Nucleus accumbens (tissue), 56 donors: ENCODE measurements around the gene HTD2.
A peak's percentile ranks its signal among the peaks of the same experiment; 100 is the strongest.
"Not testable (repeated sequence)": the region's sequence is repeated elsewhere in the genome, so short reads cannot be mapped to it uniquely, and the experiment has no call there.

Experiments used
- DNase-seq, 56 donors: peaks; one replicate each; lab custom pipeline; 2025; lab: John Stamatoyannopoulos, UW

HTD2 gene

DNA sequence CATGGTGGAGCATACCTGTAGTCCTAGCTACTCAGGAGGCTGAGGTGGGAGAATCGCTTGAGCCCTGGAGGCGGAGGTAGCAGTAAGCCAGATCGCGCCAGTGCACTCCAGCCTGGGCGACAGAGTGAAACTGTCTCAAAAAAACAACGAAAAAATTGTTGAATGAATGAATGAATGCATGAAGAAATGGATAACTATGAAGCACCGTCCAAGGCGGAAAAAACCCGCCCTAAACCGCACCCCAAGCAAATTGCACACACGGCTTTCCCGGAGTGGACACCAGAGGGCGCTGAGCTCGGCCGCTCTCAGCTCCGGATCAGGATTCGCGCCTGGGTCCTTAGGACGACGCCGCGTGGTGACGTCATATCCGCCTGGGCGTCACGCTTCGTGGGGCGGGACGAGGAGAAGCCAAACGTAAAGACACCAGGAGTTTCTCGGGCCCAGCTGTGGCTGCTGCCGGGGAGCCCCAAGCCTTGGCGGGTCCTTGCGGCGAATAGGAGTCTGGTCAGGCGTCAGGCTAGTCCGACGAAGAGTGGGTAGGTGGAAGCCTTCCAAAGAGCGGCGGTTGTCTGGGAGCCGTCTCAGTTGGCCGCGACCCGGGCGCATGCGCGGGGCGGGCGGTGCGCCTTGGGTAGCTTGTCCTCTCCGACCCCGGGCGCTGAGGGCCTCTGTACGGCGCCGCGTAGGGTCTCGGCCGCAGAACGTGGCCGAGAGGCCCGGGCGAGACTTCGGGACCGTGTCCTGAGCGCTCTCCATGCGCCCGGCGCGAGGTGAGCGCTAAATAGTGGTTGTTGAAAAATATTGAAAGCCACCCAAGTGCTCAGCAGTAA lies at the start of gene HTD2, which contains the start of gene RPP14:
HTD2 (plus strand) TSS at position 639 of the 830 bp plus-strand sequence. CDS start 11,094 bp downstream, outside the sequence.
RPP14 (plus strand) TSS at position 364 of the 830 bp plus-strand sequence. CDS start 4,085 bp downstream, outside the sequence.
- DNase-seq, result peak; percentile 30 to 100 (median 96)

- DNase-seq, result no peak
Measured at GRCh38 chr3:58258392-58259055, 47.8 kb upstream of the HTD2 start.

DNA sequence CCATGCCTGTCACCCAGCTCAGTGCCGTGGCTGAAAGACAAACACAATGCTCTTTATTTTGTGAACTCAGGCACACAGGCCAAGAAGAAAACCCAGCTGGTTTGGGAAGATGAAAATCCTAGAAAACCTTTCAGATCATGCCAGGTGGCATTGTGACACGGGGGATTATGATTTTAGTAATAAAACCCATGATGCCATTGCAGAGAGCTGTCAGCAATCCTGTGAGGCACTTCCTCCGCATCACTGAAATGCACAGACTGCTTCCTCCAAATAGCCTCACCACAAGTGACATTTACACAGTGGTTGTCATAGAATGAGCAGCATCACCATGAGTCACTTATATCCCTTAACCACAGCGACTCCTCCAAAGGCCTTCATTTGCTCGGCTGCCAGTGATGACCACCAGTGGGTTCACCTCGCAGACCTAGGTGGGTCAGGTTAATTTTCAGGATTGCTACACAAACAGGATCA lies 46.0 kb upstream of the HTD2 start:
- DNase-seq, result peak in 13 of 56 donors; percentile 7 to 55 (median 16)

DNA sequence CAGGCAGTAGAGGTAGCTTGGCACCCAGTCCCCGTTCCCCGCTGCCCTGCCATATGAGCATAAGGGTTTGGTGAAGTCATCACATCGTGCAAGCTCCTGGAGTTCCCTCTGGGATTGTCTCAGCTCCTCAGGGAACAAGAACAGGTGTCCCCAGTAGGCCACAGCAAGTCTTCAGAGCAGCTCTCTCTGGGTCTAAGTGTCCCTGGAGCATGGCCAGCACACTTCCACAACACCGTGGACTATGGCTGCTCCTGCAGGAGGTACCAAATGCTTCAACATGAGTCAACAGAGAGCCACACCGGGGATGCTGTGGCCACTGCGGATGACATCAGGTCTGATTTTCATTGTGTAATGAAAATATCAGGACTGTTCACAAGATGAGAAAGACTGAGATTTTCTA lies 45.6 kb upstream of the HTD2 start:
- DNase-seq, result peak in 1 of 56 donors; percentile 55

GRCh38 chr3:58261954-58262666 lies 44.2 kb upstream of the HTD2 start:
- no peak for DNase-seq

DNA sequence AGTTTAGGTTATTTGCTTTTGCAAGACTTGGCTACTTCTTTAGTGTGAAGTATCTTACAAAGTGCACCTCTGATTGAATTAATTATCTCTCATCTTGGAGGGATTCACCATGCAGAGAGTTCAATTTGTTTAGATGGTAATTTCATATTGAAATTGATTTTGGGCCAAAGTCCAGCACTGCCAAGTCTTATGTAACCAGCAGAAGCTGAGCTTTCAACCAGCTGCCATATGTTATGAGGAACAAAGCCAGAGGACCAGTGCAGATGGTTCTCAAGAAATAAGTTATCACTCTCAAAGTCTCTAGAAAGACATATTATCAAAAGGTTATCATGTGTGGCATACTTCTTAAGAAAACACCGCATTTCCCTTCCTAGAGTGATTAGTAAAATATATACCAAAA lies 39.7 kb upstream of the HTD2 start:
- DNase-seq, result no peak

DNA sequence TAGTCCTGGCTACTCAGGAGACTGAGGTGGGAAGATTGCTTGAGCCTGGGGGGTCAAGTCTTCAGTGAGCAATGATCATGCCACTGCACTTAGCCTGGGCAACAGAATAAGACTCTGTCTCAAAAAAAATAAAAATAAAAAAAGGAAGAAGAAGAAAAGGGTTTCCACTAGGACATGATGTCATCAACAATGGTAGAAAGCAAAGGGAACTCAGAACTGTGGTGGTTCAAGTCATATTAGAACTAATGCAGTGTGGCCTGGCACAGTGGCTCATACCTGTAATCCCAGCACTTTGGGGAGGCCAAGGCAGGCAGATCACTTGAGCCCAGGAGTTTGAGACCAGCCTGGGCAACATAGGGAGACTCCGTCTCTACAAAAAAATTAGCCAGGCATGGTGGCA lies 38.8 kb upstream of the HTD2 start:
- DNase-seq, result not testable (repeated sequence)

DNA sequence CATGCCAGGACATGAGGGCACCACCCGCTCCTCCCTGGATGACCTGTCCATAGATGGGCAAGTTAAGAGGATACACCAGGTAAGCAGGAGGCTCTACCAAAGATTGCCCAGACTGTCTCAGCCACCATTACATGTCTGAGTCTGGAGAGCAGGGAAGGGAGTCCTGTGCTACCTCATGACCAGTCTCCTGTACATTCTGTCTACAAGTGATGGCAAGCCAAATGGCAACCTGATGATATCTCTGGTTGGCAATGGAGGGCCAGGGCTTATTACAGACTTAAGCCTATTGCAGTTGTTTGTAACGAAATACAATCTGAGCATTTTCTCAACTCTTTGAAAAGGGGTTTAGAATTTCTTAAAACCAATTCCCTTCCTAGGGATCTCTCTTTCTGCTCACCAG lies 37.0 kb upstream of the HTD2 start:
- no peak for DNase-seq

DNA sequence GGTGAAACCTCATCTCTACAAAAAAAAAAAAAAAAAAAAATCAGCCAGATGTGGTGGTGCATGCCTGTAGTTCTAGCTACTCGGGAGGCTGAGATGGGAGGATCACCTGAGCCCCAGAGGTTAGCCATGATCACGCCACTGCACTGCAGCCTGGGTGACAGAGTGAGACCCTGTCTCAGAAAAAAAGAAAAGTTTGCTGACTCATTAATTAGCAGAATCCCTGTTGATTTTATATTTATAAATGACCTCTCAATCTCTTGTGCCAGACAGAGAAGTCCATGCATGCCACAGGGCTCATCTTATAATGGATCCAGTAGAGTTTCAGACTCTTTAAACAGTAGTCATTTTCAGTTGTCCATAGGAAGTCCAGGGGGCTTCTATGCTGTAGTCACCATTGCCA lies 35.8 kb upstream of the HTD2 start:
- DNase-seq, result no peak

GRCh38 chr3:58271901-58272501 lies 34.3 kb upstream of the HTD2 start:
- DNase-seq, result no peak

DNA sequence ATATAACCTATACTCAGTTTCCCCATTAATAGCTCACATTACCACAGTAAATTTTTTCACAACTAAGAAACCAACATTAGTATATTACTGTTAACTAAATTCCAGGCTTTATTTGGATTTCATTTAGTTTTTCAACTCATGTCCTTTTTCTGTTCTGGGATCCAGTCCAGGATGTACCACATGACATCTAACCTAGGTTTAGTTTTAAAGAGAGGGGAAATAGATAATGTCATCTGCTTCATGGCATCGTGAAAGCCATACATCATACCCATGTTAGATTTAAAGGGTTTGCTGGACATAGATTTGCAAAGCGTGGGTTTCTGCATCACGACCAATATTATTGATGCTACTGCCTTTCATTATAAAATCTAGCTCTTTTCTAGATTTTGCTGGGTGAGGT lies 33.4 kb upstream of the HTD2 start:
- DNase-seq, result no peak

DNA sequence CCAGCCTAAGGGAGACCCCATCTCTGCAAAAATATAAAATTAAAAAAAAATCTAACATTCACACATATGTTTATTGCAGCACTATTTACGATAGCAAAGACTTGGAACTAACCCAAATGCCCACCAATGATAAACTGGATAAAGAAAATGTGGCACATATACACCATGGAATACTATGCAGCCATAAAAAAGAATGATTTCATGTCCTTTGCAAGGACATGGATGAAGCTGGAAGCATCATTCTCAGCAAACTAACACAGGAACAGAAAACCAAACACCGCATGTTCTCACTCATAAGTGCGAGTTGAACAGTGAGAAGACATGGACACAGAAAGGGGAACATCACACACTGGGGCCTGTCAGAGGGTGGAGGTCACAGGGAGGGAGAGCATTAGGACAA lies 33.0 kb upstream of the HTD2 start:
- DNase-seq, result not testable (repeated sequence)

DNA sequence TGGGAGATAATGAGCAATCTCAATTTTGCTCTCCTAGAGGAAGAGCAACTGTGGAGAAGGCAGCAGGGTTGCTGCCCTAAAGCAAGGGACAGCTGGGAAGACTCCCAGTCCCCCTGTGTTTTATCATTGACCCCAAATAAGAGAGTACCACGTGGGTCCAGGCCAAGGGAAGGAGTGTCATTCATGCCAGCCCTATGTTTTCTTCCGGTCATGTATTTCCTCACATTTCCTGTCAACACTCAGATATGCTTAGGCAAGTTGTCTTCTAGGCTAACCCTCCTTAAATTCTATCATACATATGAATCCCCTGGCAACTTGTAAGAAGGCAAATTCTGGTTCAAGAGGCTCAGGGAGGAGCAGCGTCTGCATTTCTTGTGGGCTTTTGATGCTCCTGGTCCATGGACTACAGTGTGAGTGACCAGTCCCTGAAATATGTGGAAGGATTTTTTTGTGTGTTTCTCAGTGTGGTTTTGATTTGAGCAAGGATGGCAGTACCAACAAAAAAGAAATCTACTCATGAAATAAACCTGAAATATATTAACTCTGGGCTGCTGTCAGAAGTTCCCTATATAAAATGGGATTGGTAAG lies 32.2 kb upstream of the HTD2 start:
- no peak for DNase-seq

DNA sequence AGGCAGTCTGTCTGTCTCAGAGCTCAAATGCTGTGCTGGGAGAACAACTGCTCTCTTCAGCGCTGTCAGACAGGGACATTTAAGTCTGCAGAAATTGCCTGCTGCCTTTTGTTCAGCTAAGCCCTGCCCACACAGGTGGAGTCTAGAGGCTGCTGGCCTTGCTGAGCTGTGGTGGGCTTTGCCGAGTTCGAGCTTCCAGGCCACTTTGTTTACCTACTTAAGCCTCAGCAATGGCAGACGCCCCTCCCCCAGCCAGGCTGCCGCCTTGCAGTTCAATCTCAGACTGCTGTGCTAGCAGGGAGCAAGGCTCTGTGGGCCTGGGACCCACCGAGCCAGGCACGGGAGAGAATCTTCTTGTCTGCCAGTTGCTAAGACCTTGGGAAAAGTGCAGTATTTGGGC lies 25.3 kb upstream of the HTD2 start:
- no peak for DNase-seq

DNA sequence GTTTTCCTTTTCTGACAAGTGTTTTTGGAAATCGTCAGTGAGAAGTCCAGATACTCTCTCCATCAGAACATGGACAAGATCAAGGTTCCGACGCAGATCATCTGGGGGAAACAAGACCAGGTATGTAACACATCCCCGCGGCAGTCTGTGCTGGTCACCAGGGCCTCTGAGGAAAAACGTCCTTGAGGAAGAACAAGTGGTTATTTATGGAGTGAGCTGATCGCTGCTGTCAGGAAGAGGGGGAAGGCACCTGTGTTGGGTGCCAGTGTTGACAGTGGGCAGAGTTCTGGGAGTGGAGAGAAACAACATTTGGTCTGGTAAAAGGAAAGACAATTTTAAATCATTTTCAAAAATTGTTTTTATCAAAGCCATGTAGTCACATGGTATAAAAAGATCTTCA lies 21.0 kb upstream of the HTD2 start:
- no peak for DNase-seq

DNA sequence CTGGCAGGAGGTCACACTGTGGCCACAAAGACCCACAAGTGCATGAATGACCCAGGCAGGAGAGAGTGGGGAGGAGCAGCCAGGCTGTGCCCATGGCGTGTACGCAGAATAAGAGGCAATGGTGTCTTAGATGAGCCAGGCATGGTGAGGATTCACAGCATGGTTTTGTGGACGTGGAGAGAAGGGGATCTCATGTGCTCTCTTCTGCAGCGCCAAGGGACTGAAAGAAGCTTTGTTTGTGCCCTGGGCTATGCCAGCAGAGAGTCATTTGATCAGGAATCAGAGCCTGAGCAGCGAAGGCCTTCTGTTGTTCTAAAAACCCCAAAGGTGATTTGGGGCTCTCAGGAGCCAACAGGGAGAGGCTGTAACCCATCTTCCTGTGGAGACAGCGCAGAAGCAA lies 19.0 kb upstream of the HTD2 start:
- peak in 46 of 56 donors; percentile 8 to 83 (median 55) for DNase-seq

GRCh38 chr3:58288011-58288728 lies 18.1 kb upstream of the HTD2 start:
- DNase-seq, result peak in 11 of 56 donors; percentile 7 to 48 (median 11)

DNA sequence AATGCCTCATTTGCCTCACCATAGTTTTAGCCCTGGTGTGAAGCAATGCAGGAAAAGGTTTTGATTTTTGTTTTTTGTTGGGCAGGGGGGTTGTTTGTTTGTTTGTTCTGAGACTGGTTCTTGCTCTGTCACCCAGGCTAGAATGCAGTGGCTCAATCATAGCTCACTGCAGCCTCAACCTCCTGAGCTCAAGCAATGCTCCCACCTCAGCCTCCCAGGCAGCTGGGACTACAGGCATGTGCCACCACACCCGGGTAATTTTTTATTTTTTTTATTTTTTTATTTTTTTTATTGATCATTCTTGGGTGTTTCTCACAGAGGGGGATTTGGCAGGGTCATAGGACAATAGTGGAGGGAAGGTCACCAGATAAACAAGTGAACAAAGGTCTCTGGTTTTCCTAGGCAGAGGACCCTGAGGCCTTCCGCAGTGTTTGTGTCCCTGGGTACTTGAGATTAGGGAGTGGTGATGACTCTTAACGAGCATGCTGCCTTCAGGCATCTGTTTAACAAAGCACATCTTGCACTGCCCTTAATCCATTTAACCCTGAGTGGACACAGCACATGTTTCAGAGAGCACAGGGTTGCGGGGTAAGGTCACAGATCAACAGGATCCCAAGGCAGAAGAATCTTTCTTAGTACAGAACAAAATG lies 17.2 kb upstream of the HTD2 start:
- DNase-seq, result not testable (repeated sequence)

GRCh38 chr3:58290446-58290845 lies 15.9 kb upstream of the HTD2 start:
- DNase-seq, result not testable (repeated sequence)
